Heart left ventricle (tissue), 13 donors: ENCODE results near the gene GBA3.

ENCODE experiments used
- POLR2A ChIP-seq, 2 donors: fragments of 450-650 bp; IDR thresholded peaks; one replicate each; pipeline ENCODE4 v1.6.1; 2017; ENCODE audit warnings: antibody characterized with exemption in 2 of 2, mild to moderate bottlenecking in 2 of 2, moderate library complexity in 2 of 2
- TF ChIP-seq, protein P1 (sequence below), 12 donors: fragments of 200-600 bp; sonication (generic) in 4 of 12; IDR thresholded peaks; one replicate each; pipeline versions ENCODE4 v1.5.0 to v1.8.0; 2018 to 2022; ENCODE audit warnings: antibody characterized with exemption in 12 of 12, mild to moderate bottlenecking in 5 of 12
- donor health status: ischemic (EF 13 %, LVEDD 7.1; RV severe dilation, severe dysfunction).
- donor health status: DM: no; HTN: yes; CAD: no.
- donor health status: DM: no; HTN: no; CAD: no.
- donor health status: ischemic (EF 25% LVEDD 6.9; RV normal size, moderate dysfunction).
- donor health status: ischemic (EF 25% LVEDD 5.7; RV mildly dilated, moderate dysfunction).
- donor health status: ischemic (EF 35%, LVEDD 5.7; RV mildly dilated, moderate dysfunction).
- donor health status: nonischemic (EF 11% LVEDD 7.7; RV severe dilation, severe dysfunction).
- donor health status: DM: yes; HTN: yes; CAD: no.
- donor health status: PGD.
- donor health status: ischemic (EF 29% LVEDD 5.4; RV normal size, mild dysfunction).
- donor health status: nonischemic (EF 23%, LVEDD 6.1; RV moderate dilation, normal function).

DNA sequence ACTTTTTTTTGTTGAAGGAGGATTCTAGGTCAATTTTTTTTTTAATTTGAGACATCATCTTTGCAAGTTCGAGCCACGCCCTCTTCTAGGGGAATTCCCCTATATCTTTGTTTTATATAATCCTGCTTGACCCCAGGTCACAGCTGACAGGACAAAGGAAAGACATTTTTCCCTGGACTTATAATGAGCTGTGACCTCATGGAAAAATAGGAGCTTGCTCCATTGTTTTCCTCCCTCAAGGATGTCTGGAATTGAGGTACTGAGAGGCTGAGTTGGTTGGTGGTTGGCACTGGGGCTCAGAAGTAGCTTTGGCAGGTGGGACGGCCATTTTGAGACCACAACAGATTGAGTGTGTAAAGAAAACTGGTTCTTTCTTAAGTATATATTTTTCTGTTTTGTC, 49.0 kb downstream of the GBA3 start:
- TF ChIP-seq, protein P1, sequence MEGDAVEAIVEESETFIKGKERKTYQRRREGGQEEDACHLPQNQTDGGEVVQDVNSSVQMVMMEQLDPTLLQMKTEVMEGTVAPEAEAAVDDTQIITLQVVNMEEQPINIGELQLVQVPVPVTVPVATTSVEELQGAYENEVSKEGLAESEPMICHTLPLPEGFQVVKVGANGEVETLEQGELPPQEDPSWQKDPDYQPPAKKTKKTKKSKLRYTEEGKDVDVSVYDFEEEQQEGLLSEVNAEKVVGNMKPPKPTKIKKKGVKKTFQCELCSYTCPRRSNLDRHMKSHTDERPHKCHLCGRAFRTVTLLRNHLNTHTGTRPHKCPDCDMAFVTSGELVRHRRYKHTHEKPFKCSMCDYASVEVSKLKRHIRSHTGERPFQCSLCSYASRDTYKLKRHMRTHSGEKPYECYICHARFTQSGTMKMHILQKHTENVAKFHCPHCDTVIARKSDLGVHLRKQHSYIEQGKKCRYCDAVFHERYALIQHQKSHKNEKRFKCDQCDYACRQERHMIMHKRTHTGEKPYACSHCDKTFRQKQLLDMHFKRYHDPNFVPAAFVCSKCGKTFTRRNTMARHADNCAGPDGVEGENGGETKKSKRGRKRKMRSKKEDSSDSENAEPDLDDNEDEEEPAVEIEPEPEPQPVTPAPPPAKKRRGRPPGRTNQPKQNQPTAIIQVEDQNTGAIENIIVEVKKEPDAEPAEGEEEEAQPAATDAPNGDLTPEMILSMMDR (IDR thresholded peaks at IDR 0.05) = no peak
- TF ChIP-seq POLR2A (IDR thresholded peaks at IDR 0.05) = no peak
